CD4-positive, CD25-positive, alpha-beta regulatory T cell (primary cell): Measurements from ENCODE around the gene CMTM7. TPM values are rescaled to one million over a fixed set of nuclear protein-coding genes. Genes with fewer than 3 reads are reported as not detected.
A peak's percentile ranks its signal among the peaks of the same experiment; 100 is the strongest.
"Not testable (repeated sequence)": the region's sequence is repeated elsewhere in the genome, so short reads cannot be mapped to it uniquely, and the experiment has no call there.

Experiments
- ATAC-seq, 2 donors: fragments of 150-1000 bp; cut with Tn5 transposase; one replicate each; pipeline ENCODE4 v1.10.0; 2021; ENCODE audit warnings: low read depth in 2 of 2, moderate number of reproducible peaks in 2 of 2, moderate library complexity in 1 of 2
- DNase-seq, 3 donors: peaks; one replicate each; pipeline versions ENCODE4 v3.0.0 to v3.0.0-alpha.2; 2012 to 2022; ENCODE audit warnings: mixed read lengths in 1 of 3
- H3K27ac ChIP-seq: one replicate; pipeline ENCODE4 v1.7.0; 2013; ENCODE audit warnings: mild to moderate bottlenecking, low read length; ENCODE audit not compliant: insufficient read depth, poor library complexity, severe bottlenecking
- H3K27me3 ChIP-seq: one replicate; pipeline ENCODE4 v1.7.0; 2013; ENCODE audit warnings: low read length; ENCODE audit not compliant: control insufficient read depth, insufficient read depth
- H3K36me3 ChIP-seq: one replicate; pipeline ENCODE4 v1.7.0; 2013; ENCODE audit warnings: mild to moderate bottlenecking, low read length, moderate library complexity; ENCODE audit not compliant: control insufficient read depth, insufficient read depth
- H3K4me1 ChIP-seq: 2 replicates; pipeline ENCODE4 v1.7.0; 2013; ENCODE audit warnings: mild to moderate bottlenecking, low read length; ENCODE audit not compliant: insufficient read depth, control insufficient read depth, poor library complexity, severe bottlenecking
- H3K4me3 ChIP-seq: one replicate; pipeline ENCODE4 v1.7.0; 2013; ENCODE audit warnings: low read depth, mild to moderate bottlenecking, low read length, moderate library complexity
- H3K9me3 ChIP-seq, 2 experiments: 1 replicate in 1 of 2; 2 replicates in 1 of 2; pipeline ENCODE4 v1.7.0; 2013; ENCODE audit warnings: low read length in 2 of 2, mild to moderate bottlenecking in 1 of 2, moderate library complexity in 1 of 2; ENCODE audit not compliant: control insufficient read depth in 2 of 2
- H3K27ac Mint-ChIP-seq, 3 donors: one replicate each; pipeline ENCODE4 v1.8.0; 2020 to 2022; ENCODE audit warnings: mild to moderate bottlenecking in 3 of 3, mixed read lengths in 3 of 3, moderate library complexity in 2 of 3
- H3K27me3 Mint-ChIP-seq: one replicate; pipeline ENCODE4 v1.8.0; 2022; ENCODE audit warnings: mild to moderate bottlenecking, mixed read lengths
- H3K36me3 Mint-ChIP-seq: one replicate; pipeline ENCODE4 v1.8.0; 2020; ENCODE audit warnings: mixed read lengths
- H3K4me1 Mint-ChIP-seq, 4 donors: one replicate each; pipeline ENCODE4 v1.8.0; 2020 to 2022; ENCODE audit warnings: mixed read lengths in 4 of 4, mild to moderate bottlenecking in 1 of 4
- H3K4me3 Mint-ChIP-seq, 4 donors: one replicate each; pipeline ENCODE4 v1.8.0; 2020 to 2022; ENCODE audit warnings: mild to moderate bottlenecking in 4 of 4, mixed read lengths in 4 of 4, moderate library complexity in 3 of 4
- H3K9me3 Mint-ChIP-seq, 7 donors: one replicate each; pipeline ENCODE4 v1.8.0; 2020 to 2022; ENCODE audit warnings: mixed read lengths in 7 of 7, mild to moderate bottlenecking in 3 of 7, moderate library complexity in 2 of 7
- polyA plus RNA-seq, 4 donors: library from polyadenylated mRNA; unstranded; fragments of 300-500 nt; fragmentation: Illumina TruSeq; gene quantifications; one replicate each; pipeline ENCODE4 v1.2.3, GENCODE V29; 2021
- total RNA-seq: library from RNA; stranded (reverse); gene quantifications from one replicate; pipeline ENCODE4 v1.2.3, GENCODE V29; 2022

CMTM7 gene
- total and polyA plus RNA-seq, 5 donors from 2014 or later: 77.3 to 231 (median 144) TPM

GRCh38 chr3:32459450-32459849 lies 67.8 kb downstream of the CMTM7 start:
- Histone ChIP-seq H3K27ac (peak overlapping the region; percentile 97), H3K4me1 (peaks cover 75% of the 10 kb centered on the region), H3K27me3 (no peaks in the 10 kb centered on the region), H3K36me3 (peaks cover 4% of the 10 kb centered on the region), H3K4me3 (peak overlapping the region; percentile 18), H3K9me3 (no peaks in the 10 kb centered on the region)
- H3K27ac Mint-ChIP-seq: no peak overlapping the region
- no peaks in the 10 kb centered on the region for H3K27me3 Mint-ChIP-seq
- DNase-seq: no peak
- peaks cover 11 to 47% (median 40%) of the 10 kb centered on the region in 4 donors for H3K4me1 Mint-ChIP-seq
- peaks cover 11% of the 10 kb centered on the region for H3K36me3 Mint-ChIP-seq
- no peak for ATAC-seq
- peaks cover 0 to 1% (median 0%) of the 10 kb centered on the region in 7 donors for H3K9me3 Mint-ChIP-seq
- peak overlapping the region in 3 of 4 donors; percentile 23 to 88 (median 25) for H3K4me3 Mint-ChIP-seq

GRCh38 chr3:32460031-32460749 lies 68.5 kb downstream of the CMTM7 start:
- Mint-ChIP-seq H3K4me3 (peak overlapping the region in 1 of 4 donors; percentile 88), H3K9me3 (peaks cover 0 to 1% (median 0%) of the 10 kb centered on the region in 7 donors), H3K4me1 (peaks cover 11 to 43% (median 35%) of the 10 kb centered on the region in 4 donors), H3K36me3 (peaks cover 4% of the 10 kb centered on the region), H3K27me3 (no peaks in the 10 kb centered on the region), H3K27ac (no peak overlapping the region)
- Histone ChIP-seq H3K9me3 (no peaks in the 10 kb centered on the region), H3K36me3 (no peaks in the 10 kb centered on the region), H3K27me3 (no peaks in the 10 kb centered on the region), H3K27ac (peak overlapping the region; percentile 97), H3K4me1 (peaks cover 72% of the 10 kb centered on the region), H3K4me3 (peak overlapping the region; percentile 56)
- DNase-seq (peak; percentile 76 to 95 (median 93)), ATAC-seq (peak; percentile 88)

GRCh38 chr3:32460817-32461496 lies 69.3 kb downstream of the CMTM7 start:
- not testable (repeated sequence) for ATAC-seq, H3K27me3 Mint-ChIP-seq, H3K27me3 ChIP-seq, H3K9me3 ChIP-seq, H3K27ac Mint-ChIP-seq, H3K36me3 Mint-ChIP-seq, H3K36me3 ChIP-seq, DNase-seq, H3K9me3 Mint-ChIP-seq
- Histone ChIP-seq H3K4me1 (peaks cover 64% of the 10 kb centered on the region), H3K4me3 (peak overlapping the region; percentile 56), H3K27ac (peak overlapping the region; percentile 97)
- Mint-ChIP-seq H3K4me3 (peak overlapping the region in 1 of 4 donors; percentile 88), H3K4me1 (peaks cover 10 to 41% (median 36%) of the 10 kb centered on the region in 4 donors)

- not testable (repeated sequence) for H3K9me3 ChIP-seq, H3K9me3 Mint-ChIP-seq, H3K4me3 Mint-ChIP-seq, H3K36me3 ChIP-seq, H3K27ac Mint-ChIP-seq, H3K36me3 Mint-ChIP-seq, H3K27me3 Mint-ChIP-seq, ATAC-seq, H3K27me3 ChIP-seq
- Histone ChIP-seq H3K4me1 (peaks cover 52% of the 10 kb centered on the region), H3K27ac (peak overlapping the region; percentile 97), H3K4me3 (peak overlapping the region; percentile 60)
- peak in 2 of 3 donors; percentile 48 to 71 for DNase-seq
- peaks cover 6 to 39% (median 33%) of the 10 kb centered on the region in 4 donors for H3K4me1 Mint-ChIP-seq
Observed at GRCh38 chr3:32462191-32462986, 70.7 kb downstream of the CMTM7 start.

GRCh38 chr3:32463415-32463814 lies 71.8 kb downstream of the CMTM7 start:
- peaks cover 49% of the 10 kb centered on the region for H3K4me1 ChIP-seq

GRCh38 chr3:32464726-32465125 lies 73.1 kb downstream of the CMTM7 start:
- Histone ChIP-seq H3K36me3 (peaks cover 12% of the 10 kb centered on the region), H3K4me1 (peaks cover 36% of the 10 kb centered on the region)
- not testable (repeated sequence) for H3K27me3 Mint-ChIP-seq, H3K9me3 Mint-ChIP-seq, DNase-seq, H3K9me3 ChIP-seq, H3K27me3 ChIP-seq, H3K4me3 ChIP-seq, ATAC-seq, H3K27ac ChIP-seq
- H3K27ac Mint-ChIP-seq: peak overlapping the region in 1 of 3 donors; percentile 92
- peak overlapping the region in 1 of 4 donors; percentile 44 for H3K4me3 Mint-ChIP-seq
- peaks cover 9 to 44% (median 36%) of the 10 kb centered on the region in 4 donors for H3K4me1 Mint-ChIP-seq
- H3K36me3 Mint-ChIP-seq: peaks cover 14% of the 10 kb centered on the region

More at GRCh38 chr3:32463415-32463814, 71.8 kb downstream of the CMTM7 start:
- H3K27ac ChIP-seq, ATAC-seq, H3K27me3 Mint-ChIP-seq, H3K27ac Mint-ChIP-seq, H3K4me3 ChIP-seq, DNase-seq, H3K9me3 ChIP-seq, H3K36me3 Mint-ChIP-seq, H3K4me3 Mint-ChIP-seq, H3K27me3 ChIP-seq, H3K9me3 Mint-ChIP-seq, H3K36me3 ChIP-seq: not testable (repeated sequence)
- peaks cover 2 to 38% (median 28%) of the 10 kb centered on the region in 4 donors for H3K4me1 Mint-ChIP-seq

GRCh38 chr3:32466808-32467207 lies 75.2 kb downstream of the CMTM7 start:
- Mint-ChIP-seq H3K36me3 (peaks cover 15% of the 10 kb centered on the region), H3K4me1 (peaks cover 13 to 62% (median 37%) of the 10 kb centered on the region in 4 donors), H3K4me3 (peak overlapping the region in 3 of 4 donors; percentile 17 to 63 (median 61)), H3K27ac (peak overlapping the region in 2 of 3 donors; percentile 38 to 76)
- not testable (repeated sequence) for DNase-seq, H3K27me3 ChIP-seq, H3K9me3 ChIP-seq, ATAC-seq, H3K27ac ChIP-seq, H3K4me3 ChIP-seq, H3K9me3 Mint-ChIP-seq, H3K27me3 Mint-ChIP-seq
- Histone ChIP-seq H3K36me3 (peaks cover 12% of the 10 kb centered on the region), H3K4me1 (peaks cover 28% of the 10 kb centered on the region)
